ENCODE results near the gene RPAP3.
A peak's percentile ranks its signal among the peaks of the same experiment; 100 is the strongest.

RPAP3 gene

GRCh38 chr12:47705566-47706425 lies at the start of gene RPAP3:
TSS of gene RPAP3 (minus strand) at chr12:47706030. CDS start at chr12:47702840, 3,190 bp downstream.
- peak; percentile 96 for DNase-seq

- DNase-seq, result no peak
These were observed 49.1 kb upstream of the RPAP3 start for GRCh38 chr12:47754881-47755280.

GRCh38 chr12:47754126-47754525 lies 48.3 kb upstream of the RPAP3 start:
- DNase-seq, result no peak

- DNase-seq, result no peak
These were observed 47.5 kb upstream of the RPAP3 start for GRCh38 chr12:47753021-47754001.

- no peak for DNase-seq
These were observed 46.7 kb upstream of the RPAP3 start for GRCh38 chr12:47752552-47752951.

GRCh38 chr12:47752121-47752520 lies 46.3 kb upstream of the RPAP3 start:
- no peak for DNase-seq

- DNase-seq, result no peak
These were observed 45.7 kb upstream of the RPAP3 start for GRCh38 chr12:47751561-47751960.

GRCh38 chr12:47750916-47751470 lies 45.2 kb upstream of the RPAP3 start:
- no peak for DNase-seq

- no peak for DNase-seq
These were observed 44.5 kb upstream of the RPAP3 start for GRCh38 chr12:47750229-47750798.

- DNase-seq, result no peak
These were observed 43.1 kb upstream of the RPAP3 start for GRCh38 chr12:47748899-47749298.

- DNase-seq, result no peak
These were observed 42.6 kb upstream of the RPAP3 start for GRCh38 chr12:47748507-47748828.

GRCh38 chr12:47747596-47748506 lies 42.0 kb upstream of the RPAP3 start:
- no peak for DNase-seq

GRCh38 chr12:47747126-47747525 lies 41.3 kb upstream of the RPAP3 start:
- DNase-seq, result no peak

- no peak for DNase-seq
These were observed 40.7 kb upstream of the RPAP3 start for GRCh38 chr12:47746523-47746922.

- no peak for DNase-seq
These were observed 40.2 kb upstream of the RPAP3 start for GRCh38 chr12:47746073-47746472.

- DNase-seq, result no peak
These were observed 39.7 kb upstream of the RPAP3 start for GRCh38 chr12:47745485-47746041.

- no peak for DNase-seq
These were observed 39.1 kb upstream of the RPAP3 start for GRCh38 chr12:47744778-47745436.

- no peak for DNase-seq
These were observed 38.3 kb upstream of the RPAP3 start for GRCh38 chr12:47744005-47744651.

GRCh38 chr12:47743311-47743860 lies 37.6 kb upstream of the RPAP3 start:
- no peak for DNase-seq

- no peak for DNase-seq
These were observed 36.5 kb upstream of the RPAP3 start for GRCh38 chr12:47742253-47742825.
